ENCODE measurements around the gene ARHGEF9.

Gene ARHGEF9

GRCh38 chrX:63746715-63747114 is 38.3 kb downstream of the ARHGEF9 start:
- no peak for DNase-seq (ENCODE audit: low read depth in 2 of 3, low spot score in 2 of 3)

GRCh38 chrX:63746278-63746677 is 38.7 kb downstream of the ARHGEF9 start:
- no peak for DNase-seq (ENCODE audit: low read depth in 2 of 3, low spot score in 2 of 3)

GRCh38 chrX:63744850-63745394 is 40.1 kb downstream of the ARHGEF9 start:
- no peak for DNase-seq (ENCODE audit: low read depth in 2 of 3, low spot score in 2 of 3)

GRCh38 chrX:63743596-63743995 is 41.4 kb downstream of the ARHGEF9 start:
- no peak for DNase-seq (ENCODE audit: low read depth in 2 of 3, low spot score in 2 of 3)

GRCh38 chrX:63740382-63740781 is 44.6 kb downstream of the ARHGEF9 start:
- no peak for DNase-seq (ENCODE audit: low read depth in 2 of 3, low spot score in 2 of 3)

- DNase-seq (ENCODE audit: low read depth in 2 of 3, low spot score in 2 of 3): no peak
These were observed 45.1 kb downstream of the ARHGEF9 start for GRCh38 chrX:63739885-63740284.

- no peak for DNase-seq (ENCODE audit: low read depth in 2 of 3, low spot score in 2 of 3)
These were observed 46.3 kb downstream of the ARHGEF9 start for GRCh38 chrX:63738696-63739095.

- DNase-seq (ENCODE audit: low read depth in 2 of 3, low spot score in 2 of 3): no peak
These were observed 47.7 kb downstream of the ARHGEF9 start for GRCh38 chrX:63737131-63737921.

GRCh38 chrX:63735882-63736281 is 49.1 kb downstream of the ARHGEF9 start:
- no peak for DNase-seq (ENCODE audit: low read depth in 2 of 3, low spot score in 2 of 3)

- no peak for DNase-seq (ENCODE audit: low read depth in 2 of 3, low spot score in 2 of 3)
These were observed 64.7 kb downstream of the ARHGEF9 start for GRCh38 chrX:63720293-63720692.

- no peak for DNase-seq (ENCODE audit: low read depth in 2 of 3, low spot score in 2 of 3)
These were observed 65.4 kb downstream of the ARHGEF9 start for GRCh38 chrX:63719633-63720032.

GRCh38 chrX:63718010-63718694 is 66.9 kb downstream of the ARHGEF9 start:
- no peak for DNase-seq (ENCODE audit: low read depth in 2 of 3, low spot score in 2 of 3)

GRCh38 chrX:63713526-63713925 is 71.5 kb downstream of the ARHGEF9 start:
- DNase-seq (ENCODE audit: low read depth in 2 of 3, low spot score in 2 of 3): no peak

GRCh38 chrX:63708801-63709200 is 76.2 kb downstream of the ARHGEF9 start:
- DNase-seq (ENCODE audit: low read depth in 2 of 3, low spot score in 2 of 3): no peak

GRCh38 chrX:63702556-63702955 is 82.5 kb downstream of the ARHGEF9 start:
- DNase-seq (ENCODE audit: low read depth in 2 of 3, low spot score in 2 of 3): no peak

- no peak for DNase-seq (ENCODE audit: low read depth in 2 of 3, low spot score in 2 of 3)
These were observed 97.9 kb downstream of the ARHGEF9 start for GRCh38 chrX:63686878-63687714.

- DNase-seq (ENCODE audit: low read depth in 2 of 3, low spot score in 2 of 3): no peak
These were observed 104.6 kb downstream of the ARHGEF9 start for GRCh38 chrX:63680423-63680822.

GRCh38 chrX:63679432-63679831 is 105.6 kb downstream of the ARHGEF9 start:
- no peak for DNase-seq (ENCODE audit: low read depth in 2 of 3, low spot score in 2 of 3)

GRCh38 chrX:63675716-63676115 is 109.3 kb downstream of the ARHGEF9 start:
- no peak for DNase-seq (ENCODE audit: low read depth in 2 of 3, low spot score in 2 of 3)

- no peak for DNase-seq (ENCODE audit: low read depth in 2 of 3, low spot score in 2 of 3)
These were observed 111.1 kb downstream of the ARHGEF9 start for GRCh38 chrX:63673896-63674295.

- no peak for DNase-seq (ENCODE audit: low read depth in 2 of 3, low spot score in 2 of 3)
These were observed 120.3 kb downstream of the ARHGEF9 start for GRCh38 chrX:63664741-63665140.

Data from activated CD8-positive, alpha-beta memory T cell treated with anti-CD3 and anti-CD28 coated beads for 48 hours (primary cell).